H1 (cell line): ENCODE data around the gene XKR7. TPM values are rescaled to one million over a fixed set of nuclear protein-coding genes. Genes with fewer than 3 reads are reported as not detected.

ENCODE experiments used
- CTCF ChIA-PET: fragments of 300-600 bp; sonication (Branson Sonifier 250); formaldehyde crosslinking; loops from one replicate; lab custom pipeline; 2021; ENCODE audit not compliant: partially characterized antibody; lab: Charles Lee
- POLR2A ChIA-PET: fragments of 300-600 bp; sonication (Branson Sonifier 250); formaldehyde crosslinking; loops from one replicate; lab custom pipeline; 2021; ENCODE audit warnings: inconsistent platforms; ENCODE audit not compliant: partially characterized antibody; lab: Charles Lee
- DNase-seq, 2 experiments: peaks; one replicate each; pipeline versions ENCODE4 v3.0.0 to v3.0.0-alpha.2; 2010 to 2022; ENCODE audit warnings: low spot score in 2 of 2, low read depth in 1 of 2, mixed read lengths in 1 of 2
- FAIRE-seq: peaks from 2 replicates; lab custom pipeline; 2011; peaks lifted over from hg19 to GRCh38; lab: Jason Lieb, UNC
- H2AFZ ChIP-seq: 2 replicates; pipeline ENCODE4 v1.8.1; 2012; ENCODE audit warnings: low read length, inconsistent platforms
- H2AK5ac ChIP-seq: 2 replicates; pipeline ENCODE4 v1.6.1; 2013; ENCODE audit warnings: low read depth, low read length
- H2BK120ac ChIP-seq: replicated peaks from 2 replicates; pipeline ENCODE3; 2013; ENCODE audit warnings: low read depth, low read length, inconsistent platforms
- H2BK12ac ChIP-seq: 2 replicates; pipeline ENCODE4 v1.6.1; 2013; ENCODE audit warnings: low read depth, low read length
- H2BK15ac ChIP-seq: 2 replicates; pipeline ENCODE4 v1.6.1; 2013; ENCODE audit warnings: low read length
- H2BK20ac ChIP-seq: 2 replicates; pipeline ENCODE4 v1.6.1; 2013; ENCODE audit warnings: low read length
- H2BK5ac ChIP-seq: 2 replicates; pipeline ENCODE4 v1.6.1; 2013; ENCODE audit warnings: low read depth, low read length
- H3K14ac ChIP-seq: 2 replicates; pipeline ENCODE4 v1.6.1; 2013; ENCODE audit warnings: inconsistent platforms; ENCODE audit not compliant: insufficient read length
- H3K18ac ChIP-seq: 2 replicates; pipeline ENCODE4 v1.6.1; 2013; ENCODE audit warnings: low read length; ENCODE audit errors: extremely low read depth
- H3K23ac ChIP-seq: 2 replicates; pipeline ENCODE4 v1.6.1; 2013; ENCODE audit warnings: inconsistent platforms; ENCODE audit not compliant: insufficient read length
- H3K23me2 ChIP-seq: 2 replicates; pipeline ENCODE4 v1.6.1; 2013; ENCODE audit warnings: low read depth, low read length
- H3K27ac ChIP-seq: 2 replicates; pipeline ENCODE4 v1.6.1; 2011; ENCODE audit warnings: low read depth, low read length, inconsistent platforms
- H3K27me3 ChIP-seq, 4 experiments: replicated peaks in 1 of 4; 1 replicate in 1 of 4; 2 replicates in 3 of 4; pipeline versions ENCODE4 v1.6.1 to v1.8.1; 2011 to 2013; ENCODE audit warnings: low read length in 3 of 4, mild to moderate bottlenecking in 3 of 4, inconsistent platforms in 2 of 4, mixed read lengths in 2 of 4, moderate library complexity in 1 of 4; ENCODE audit not compliant: control insufficient read depth in 3 of 4, insufficient read depth in 3 of 4; ENCODE audit errors: extremely low read depth in 1 of 4
- H3K36me3 ChIP-seq, 4 experiments: 2 replicates each; pipeline versions ENCODE4 v1.6.1 to v1.8.1; 2011 to 2013; ENCODE audit warnings: mild to moderate bottlenecking in 4 of 4, low read length in 3 of 4, moderate library complexity in 2 of 4, control low read depth in 1 of 4, inconsistent platforms in 1 of 4; ENCODE audit not compliant: insufficient read depth in 4 of 4, control insufficient read depth in 2 of 4
- H3K4ac ChIP-seq: replicated peaks from 2 replicates; pipeline ENCODE3; 2013; ENCODE audit warnings: low read length, low read depth, mixed read lengths, inconsistent platforms; ENCODE audit not compliant: insufficient read length
- H3K4me1 ChIP-seq, 4 experiments: replicated peaks in 1 of 4; 1 replicate in 1 of 4; 2 replicates in 3 of 4; pipeline versions ENCODE4 v1.6.1 to v1.8.1; 2011 to 2013; ENCODE audit warnings: low read length in 3 of 4, inconsistent platforms in 2 of 4, mixed read lengths in 1 of 4; ENCODE audit not compliant: insufficient read depth in 4 of 4, control insufficient read depth in 3 of 4
- H3K4me2 ChIP-seq, 2 experiments: 2 replicates each; pipeline versions ENCODE4 v1.6.1 to v1.8.1; 2011 to 2013; ENCODE audit warnings: low read depth in 2 of 2, low read length in 2 of 2, control low read depth in 1 of 2, inconsistent platforms in 1 of 2, mild to moderate bottlenecking in 1 of 2; ENCODE audit not compliant: insufficient read depth in 1 of 2
- H3K4me3 ChIP-seq, 4 experiments: fragments of 200-600, 300-600 bp in 1 of 4; sonication (generic), shearing (Covaris generic), sonication (Bioruptor Twin) in 1 of 4; 2 replicates each; pipeline versions ENCODE4 v1.5.1 to v1.8.1; 2011 to 2016; ENCODE audit warnings: low read length in 4 of 4, low read depth in 3 of 4, control low read depth in 2 of 4, inconsistent platforms in 2 of 4, mild to moderate bottlenecking in 2 of 4, mixed read lengths in 1 of 4, moderate library complexity in 1 of 4; ENCODE audit not compliant: insufficient read depth in 2 of 4; ENCODE audit errors: extremely low read depth in 1 of 4
- H3K56ac ChIP-seq: replicated peaks from 2 replicates; pipeline ENCODE3; 2013; ENCODE audit warnings: low read depth, mild to moderate bottlenecking, mixed read lengths, low read length, inconsistent platforms; ENCODE audit not compliant: insufficient read length
- H3K79me1 ChIP-seq: 2 replicates; pipeline ENCODE4 v1.6.1; 2013; ENCODE audit warnings: low read depth, low read length, control low read depth
- H3K79me2 ChIP-seq, 2 experiments: 2 replicates each; pipeline versions ENCODE4 v1.6.1 to v1.8.1; 2012 to 2013; ENCODE audit warnings: low read length in 2 of 2, mild to moderate bottlenecking in 2 of 2, inconsistent platforms in 1 of 2; ENCODE audit not compliant: insufficient read depth in 2 of 2, control insufficient read depth in 1 of 2
- H3K9ac ChIP-seq, 4 experiments: replicated peaks in 1 of 4; 1 replicate in 1 of 4; 2 replicates in 3 of 4; pipeline versions ENCODE4 v1.6.1 to v1.8.1; 2011 to 2013; ENCODE audit warnings: low read depth in 3 of 4, low read length in 3 of 4, control low read depth in 2 of 4, mild to moderate bottlenecking in 2 of 4, moderate library complexity in 2 of 4, inconsistent platforms in 1 of 4; ENCODE audit errors: extremely low read depth in 1 of 4
- H3K9me3 ChIP-seq, 2 experiments: 2 replicates each; pipeline versions ENCODE4 v1.6.1 to v1.8.1; 2012 to 2013; ENCODE audit warnings: mild to moderate bottlenecking in 2 of 2, moderate library complexity in 2 of 2, control low read depth in 1 of 2, inconsistent platforms in 1 of 2, low read depth in 1 of 2, low read length in 1 of 2, mixed read lengths in 1 of 2; ENCODE audit not compliant: insufficient read depth in 2 of 2
- H4K20me1 ChIP-seq, 2 experiments: replicated peaks in 1 of 2; 2 replicates each; pipeline versions ENCODE3 to v1.8.1; 2011 to 2013; ENCODE audit warnings: inconsistent platforms in 2 of 2, low read length in 2 of 2, mild to moderate bottlenecking in 1 of 2; ENCODE audit not compliant: insufficient read depth in 2 of 2, control insufficient read depth in 1 of 2
- H4K5ac ChIP-seq: 2 replicates; pipeline ENCODE4 v1.6.1; 2013; ENCODE audit warnings: low read length, low read depth, mixed read lengths, inconsistent platforms; ENCODE audit not compliant: insufficient read length
- H4K8ac ChIP-seq: 2 replicates; pipeline ENCODE4 v1.8.0; 2013; ENCODE audit warnings: mild to moderate bottlenecking, moderate library complexity, low read length, inconsistent platforms; ENCODE audit not compliant: insufficient read depth; ENCODE audit errors: extremely low read depth
- H4K91ac ChIP-seq: replicated peaks from 2 replicates; pipeline ENCODE3; 2013; ENCODE audit warnings: low read length, mixed read lengths, inconsistent platforms; ENCODE audit not compliant: insufficient read length
- ASH2L ChIP-seq: fragments of 200-600, 300-600 bp; sonication (generic); IDR thresholded peaks from one replicate; pipeline ENCODE4 v1.7.1; 2017; ENCODE audit warnings: low read length
- BACH1 ChIP-seq: IDR thresholded peaks from 2 replicates; pipeline ENCODE4 v1.6.1; 2012; ENCODE audit warnings: low read length, improper control_type of control experiment
- CEBPB ChIP-seq: IDR thresholded peaks from 2 replicates; pipeline ENCODE4 v1.6.1; 2012; ENCODE audit warnings: low read depth, low read length
- CTBP2 ChIP-seq: IDR thresholded peaks from 2 replicates; pipeline ENCODE4 v1.7.0; 2011; ENCODE audit warnings: borderline replicate concordance, mild to moderate bottlenecking, moderate library complexity, mixed read lengths, low read length; ENCODE audit not compliant: insufficient read depth, insufficient read length
- EP300 ChIP-seq, 2 experiments: IDR thresholded peaks; 1 replicate in 1 of 2; 2 replicates in 1 of 2; pipeline ENCODE4 v1.6.1; 2011 to 2012; ENCODE audit warnings: low read depth in 2 of 2, low read length in 2 of 2, mild to moderate bottlenecking in 2 of 2, borderline replicate concordance in 1 of 2, inconsistent platforms in 1 of 2, moderate library complexity in 1 of 2
- GABPA ChIP-seq: IDR thresholded peaks from 2 replicates; pipeline ENCODE4 v1.6.1; 2011; ENCODE audit warnings: mild to moderate bottlenecking, low read length, moderate library complexity, borderline replicate concordance; ENCODE audit not compliant: insufficient read depth
- HDAC2 ChIP-seq, 2 experiments: fragments of 300-600 bp in 1 of 2; sonication (generic) in 1 of 2; IDR thresholded peaks; 2 replicates each; pipeline ENCODE4 v1.6.1; 2011 to 2012; ENCODE audit warnings: low read depth in 2 of 2, low read length in 2 of 2, mild to moderate bottlenecking in 2 of 2, moderate library complexity in 2 of 2, borderline replicate concordance in 1 of 2, inconsistent platforms in 1 of 2
- JUND ChIP-seq: IDR thresholded peaks from 2 replicates; pipeline ENCODE4 v1.6.1; 2011; ENCODE audit warnings: mild to moderate bottlenecking, improper control_type of control experiment, low read length
- KDM4A ChIP-seq: IDR thresholded peaks from one replicate; pipeline ENCODE4 v1.7.1; 2012; ENCODE audit warnings: low read depth, mild to moderate bottlenecking, moderate library complexity, low read length, inconsistent platforms; ENCODE audit not compliant: severe bottlenecking
- SIN3A ChIP-seq, 2 experiments: IDR thresholded peaks in 1 of 2; conservative IDR thresholded peaks in 1 of 2; 2 replicates each; pipeline ENCODE4 v1.6.1; 2011 to 2012; ENCODE audit warnings: low read length in 2 of 2, improper control_type of control experiment in 1 of 2, low read depth in 1 of 2, mild to moderate bottlenecking in 1 of 2
- SP4 ChIP-seq: IDR thresholded peaks from 2 replicates; pipeline ENCODE4 v1.6.1; 2012; ENCODE audit warnings: low read length, inconsistent platforms
- TAF7 ChIP-seq: optimal IDR thresholded peaks from 2 replicates; pipeline ENCODE3; 2011; ENCODE audit warnings: low read depth, mild to moderate bottlenecking, inconsistent platforms, low read length, moderate library complexity, borderline replicate concordance
- WGBS, 2 experiments: shearing (Covaris generic) in 1 of 2; methylation state at CpG; one replicate each; pipeline versions ENCODE4 v1.1.6 to v1.1.7; 2013 to 2015; ENCODE audit warnings: low lambda C conversion rate in 2 of 2, mixed read lengths in 2 of 2, inconsistent platforms in 1 of 2, low coverage in 1 of 2, missing lambda C conversion rate in 1 of 2; ENCODE audit not compliant: insufficient replicate concordance in 2 of 2, insufficient coverage in 1 of 2, insufficient read length in 1 of 2; ENCODE audit errors: extremely low coverage in 1 of 2, missing lambda C conversion rate in 1 of 2; 5-methylcytosine and 5-hydroxymethylcytosine counted together
- polyA plus RNA-seq, 7 experiments: library from polyadenylated mRNA; depleted of rRNA in 3 of 7; stranded (reverse) in 5 of 7; unstranded in 2 of 7; fragments of >200 nt in 5 of 7; fragments of 200-250 nt in 2 of 7; gene quantifications; 1 replicate in 5 of 7; 2 replicates in 1 of 7; 4 replicates in 1 of 7; pipeline versions ENCODE4 v1.2.1 to v1.2.3, GENCODE V29; 2011 to 2013; ENCODE audit warnings: missing spikeins in 2 of 7, mixed read lengths in 2 of 7
- total RNA-seq: library from RNA; stranded (reverse); fragmentation: NEBNext Ultra II Directional; extraction: Animal tissue kit (Norgen Biotek cat#: 25700); gene quantifications from 2 replicates; pipeline ENCODE4 v1.2.1, GENCODE V29; 2021

XKR7 gene
- total and polyA plus RNA-seq, 2 of the 8 experiments (the other 6 are each of a cell fraction or from before 2014, with no cell fraction given), result 1.8 to 2.4 TPM

DNA sequence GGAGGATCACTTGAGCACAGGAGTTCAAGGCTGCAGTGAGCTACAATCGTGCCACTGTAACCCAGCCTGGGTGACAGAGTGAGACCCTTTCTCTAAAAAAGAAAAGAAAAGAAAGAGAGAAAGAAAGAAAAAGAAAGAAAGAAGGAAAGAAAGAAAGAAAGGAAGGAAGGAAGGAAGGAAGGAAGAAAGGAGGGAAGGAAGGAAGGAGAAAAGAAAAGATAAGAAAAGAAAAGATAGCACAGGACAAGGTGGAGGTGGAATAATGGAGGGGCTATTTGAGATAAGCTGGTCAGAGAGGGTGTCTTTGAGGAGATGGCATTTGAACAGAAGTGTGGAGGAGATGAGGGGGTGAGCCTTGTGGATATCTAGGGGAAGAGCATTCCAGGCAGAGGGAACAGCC lies 13.5 kb upstream of the XKR7 start:
- H2AK5ac ChIP-seq, result no peak overlapping the region
- H4K20me1 ChIP-seq, result peaks cover 4 to 6% of the 10 kb centered on the region in 2 experiments
- H2AFZ ChIP-seq, result no peak overlapping the region
- DNase-seq, result no peak
- H3K27me3 ChIP-seq, result no peaks in the 10 kb centered on the region
- TF ChIP-seq CTBP2 (no peak), KDM4A (no peak), SP4 (no peak), BACH1 (no peak), GABPA (no peak), CEBPB (no peak), EP300 (IDR thresholded peaks at IDR 0.05; ENCODE audit: borderline replicate concordance in 1 of 2, low read depth in 2 of 2, low read length in 2 of 2) (no peak), TAF7 (no peak), SIN3A (conservative IDR thresholded peaks at IDR 0.05 in 1 of 2, IDR thresholded peaks at IDR 0.05 in 1 of 2; ENCODE audit: low read depth in 1 of 2, low read length in 2 of 2) (no peak), JUND (no peak), ASH2L (no peak), HDAC2 (IDR thresholded peaks at IDR 0.05; ENCODE audit: borderline replicate concordance in 1 of 2, low read depth in 2 of 2, low read length in 2 of 2) (no peak)
- H2BK12ac ChIP-seq, result no peak overlapping the region
- no peak overlapping the region for H4K5ac ChIP-seq
- H3K23ac ChIP-seq, result no peak overlapping the region
- no peak overlapping the region for H2BK20ac ChIP-seq
- peaks cover 2 to 7% (median 3%) of the 10 kb centered on the region in 4 experiments; a peak in 4 of 8 replicates for H3K36me3 ChIP-seq
- no peak overlapping the region for H3K4ac ChIP-seq
- H4K91ac ChIP-seq, result no peak overlapping the region
- no peak overlapping the region for H2BK15ac ChIP-seq
- H3K79me1 ChIP-seq, result no peaks in the 10 kb centered on the region; the same call in 1 of the 2 replicates
- no peak overlapping the region for H3K4me3 ChIP-seq
- no peak overlapping the region for H4K8ac ChIP-seq
- H3K79me2 ChIP-seq, result peaks cover 7 to 21% of the 10 kb centered on the region in 2 experiments; a peak in 3 of 4 replicates
- no peak overlapping the region for H3K27ac ChIP-seq
- no peak overlapping the region for H3K9ac ChIP-seq
- WGBS, 2 experiments, result 65% methylated on average over 1 of the region's 1 CpG; no CpG with 5 or more reads in 1 of the 2 experiments
- peaks cover 0 to 6% (median 1%) of the 10 kb centered on the region in 4 experiments; a peak in 3 of 7 replicates for H3K4me1 ChIP-seq
- H2BK5ac ChIP-seq, result no peak overlapping the region
- no peak overlapping the region for H3K4me2 ChIP-seq
- ChIA-PET CTCF (interaction anchor here (0.7 to 6.7 kb wide), 6 partner anchors 14 to 131 kb away, joined by 3 to 88 read pairs (median 3); partner anchors contain the start of gene XKR7), POLR2A (interaction anchor here (1.0 kb wide), 1 partner anchor 10 kb away, joined by 4 read pairs; no protein-coding TSS in a partner anchor)
- FAIRE-seq, result no peak
- no peaks in the 10 kb centered on the region; a peak in 2 of 4 replicates for H3K9me3 ChIP-seq
- no peak overlapping the region for H3K14ac ChIP-seq
- H3K18ac ChIP-seq, result no peak overlapping the region
- no peak overlapping the region for H3K56ac ChIP-seq
- peaks cover 2% of the 10 kb centered on the region; the same call in 1 of the 2 replicates for H3K23me2 ChIP-seq
- no peak overlapping the region for H2BK120ac ChIP-seq
